GM19452 (cell line): ENCODE results near the gene CNBD2.
"Not testable (repeated sequence)": the region's sequence is repeated elsewhere in the genome, so short reads cannot be mapped to it uniquely, and the experiment has no call there.

Experiments used
- ATAC-seq: cut with Tn5 transposase; IDR thresholded peaks from one replicate; pipeline ENCODE4 v1.9.1; 2021; ENCODE audit not compliant: unreplicated experiment

The CNBD2 gene

GRCh38 chr20:35974256-35974655, 5.9 kb downstream of the CNBD2 start:
- no peak for ATAC-seq

DNA sequence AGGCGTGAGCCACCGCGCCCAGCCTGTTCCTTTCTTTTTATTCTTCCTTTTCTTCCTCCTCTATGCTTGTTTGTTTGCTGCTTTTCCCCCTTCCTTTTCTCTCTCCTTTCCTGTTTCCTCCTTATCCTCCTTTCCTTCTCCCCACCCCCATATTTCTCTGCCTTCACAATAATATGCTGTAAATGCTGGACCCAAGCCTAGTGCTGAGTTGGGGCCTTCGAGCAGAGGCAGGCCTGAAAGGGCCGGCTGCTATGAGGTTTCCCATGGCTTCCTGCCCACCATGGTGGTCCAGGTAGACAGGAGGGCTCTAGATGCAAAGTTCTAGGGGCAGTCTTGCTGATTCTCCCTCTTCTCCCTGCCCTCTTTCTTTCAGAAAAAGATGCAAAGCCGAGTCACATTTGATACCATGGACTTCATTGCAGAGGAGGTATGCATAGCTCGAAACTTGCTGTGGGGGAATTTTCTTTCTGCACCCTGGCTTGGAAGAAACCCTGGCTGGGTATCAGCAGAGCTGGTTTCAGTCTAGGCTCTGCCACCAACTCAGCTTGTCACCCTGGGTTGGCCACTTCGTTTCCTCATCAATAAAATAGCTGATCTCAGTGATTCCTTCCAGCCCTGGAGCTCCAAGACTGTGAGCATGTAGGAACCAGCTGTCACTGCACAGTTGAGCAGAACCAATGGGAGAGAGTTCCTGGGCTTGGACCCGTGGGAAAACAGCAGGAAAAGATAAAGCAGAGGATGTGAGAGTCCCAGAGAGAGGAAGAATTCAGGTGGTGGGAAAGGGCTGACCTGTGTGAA, 7.4 kb downstream of the CNBD2 start:
- ATAC-seq: no peak

- ATAC-seq: no peak
Observed at GRCh38 chr20:35978041-35978513, 9.7 kb downstream of the CNBD2 start.

GRCh38 chr20:35979544-35979943, 11.2 kb downstream of the CNBD2 start:
- no peak for ATAC-seq

- no peak for ATAC-seq
Observed at GRCh38 chr20:35981969-35982368, 13.6 kb downstream of the CNBD2 start.

- ATAC-seq: no peak
Observed at GRCh38 chr20:35984382-35984781, 16.0 kb downstream of the CNBD2 start.

DNA sequence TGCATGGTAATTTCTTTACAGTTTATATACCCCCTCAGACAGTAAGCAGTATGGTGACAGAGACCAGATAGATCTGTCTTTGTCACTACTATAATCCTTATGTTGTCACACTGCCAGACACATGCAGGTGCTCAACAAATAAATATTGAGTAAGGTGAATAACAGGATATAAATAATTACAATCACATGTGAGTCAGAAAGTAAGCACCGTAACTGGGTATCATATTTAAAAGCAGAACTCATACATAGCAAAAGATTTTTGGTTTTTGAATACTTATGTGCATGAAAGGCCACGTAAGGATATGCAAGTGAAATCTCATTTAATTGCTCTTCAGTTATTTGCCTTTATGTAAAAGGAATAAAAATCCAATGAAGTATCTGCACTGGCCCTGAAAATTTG, 17.4 kb downstream of the CNBD2 start:
- no peak for ATAC-seq

DNA sequence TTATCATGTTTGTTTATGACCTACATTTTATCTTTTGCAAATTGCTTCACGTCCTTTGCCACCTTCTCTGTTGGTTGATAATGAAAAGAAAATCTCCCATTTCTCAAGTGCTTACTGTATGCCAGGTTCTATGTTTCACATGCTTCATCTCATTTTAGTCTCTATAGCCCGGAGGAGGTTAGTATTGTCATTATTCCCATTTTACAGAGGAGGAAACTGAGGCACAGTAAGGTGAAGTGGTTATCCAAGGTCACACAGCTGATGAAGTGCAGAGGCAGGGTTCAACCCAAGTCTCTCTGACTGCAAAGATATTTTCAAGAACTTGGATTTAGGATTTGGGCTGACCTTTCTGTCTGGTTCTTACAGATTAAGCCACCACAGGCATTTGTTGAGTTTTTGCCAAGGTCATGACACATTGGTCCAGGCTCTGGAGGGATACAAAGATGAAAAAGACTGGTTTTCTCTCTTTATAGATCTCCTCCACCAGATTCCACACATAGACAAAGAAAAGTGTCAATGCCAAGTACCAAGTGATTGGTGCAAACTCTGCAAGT, 20.6 kb downstream of the CNBD2 start:
- no peak for ATAC-seq

- no peak for ATAC-seq
Observed at GRCh38 chr20:35991142-35991771, 22.9 kb downstream of the CNBD2 start.

- no peak for ATAC-seq
Observed at GRCh38 chr20:35992713-35993335, 24.4 kb downstream of the CNBD2 start.

- no peak for ATAC-seq
Observed at GRCh38 chr20:35994994-35995453, 26.6 kb downstream of the CNBD2 start.

- not testable (repeated sequence) for ATAC-seq
Observed at GRCh38 chr20:35996492-35996891, 28.1 kb downstream of the CNBD2 start.

DNA sequence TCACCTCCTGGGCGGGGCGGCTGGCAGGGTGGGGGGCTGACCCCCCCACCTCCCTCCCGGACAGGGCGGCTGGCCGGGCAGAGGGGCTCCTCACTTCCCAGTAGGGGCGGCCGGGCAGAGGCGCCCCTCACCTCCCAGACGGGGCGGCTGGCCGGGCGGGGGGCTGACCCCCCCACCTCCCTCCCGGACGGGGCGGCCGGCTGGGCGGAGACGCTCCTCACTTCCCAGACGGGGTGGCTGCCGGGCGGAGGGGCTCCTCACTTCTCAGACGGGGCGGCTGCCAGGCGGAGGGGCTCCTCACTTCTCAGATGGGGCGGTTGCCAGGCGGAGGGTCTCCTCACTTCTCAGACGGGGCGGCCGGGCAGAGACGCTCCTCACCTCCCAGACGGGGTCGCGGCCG, 32.9 kb downstream of the CNBD2 start:
- not testable (repeated sequence) for ATAC-seq

- no peak for ATAC-seq
Observed at GRCh38 chr20:36002855-36003254, 34.5 kb downstream of the CNBD2 start.

DNA sequence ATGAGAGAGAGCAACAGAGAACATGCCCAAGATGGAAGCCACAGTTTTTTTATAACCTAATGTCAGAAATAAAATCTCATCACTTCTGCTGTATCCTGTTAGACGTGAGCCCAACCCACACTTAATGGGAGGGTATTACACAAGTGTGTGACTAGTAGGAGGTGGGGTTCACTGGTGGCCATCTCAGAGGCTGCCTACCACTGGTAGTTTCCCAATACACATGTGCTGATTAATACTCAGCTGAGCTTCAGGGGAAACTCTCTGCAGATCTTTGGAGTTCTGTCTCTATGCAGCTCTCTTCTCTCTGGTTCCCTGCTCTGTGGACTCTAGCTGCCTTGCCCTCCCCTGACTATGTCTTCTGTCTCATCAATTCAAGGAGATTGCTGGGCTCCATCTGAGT, 35.7 kb downstream of the CNBD2 start:
- no peak for ATAC-seq

- ATAC-seq: no peak
Observed at GRCh38 chr20:36008461-36009035, 40.2 kb downstream of the CNBD2 start.

DNA sequence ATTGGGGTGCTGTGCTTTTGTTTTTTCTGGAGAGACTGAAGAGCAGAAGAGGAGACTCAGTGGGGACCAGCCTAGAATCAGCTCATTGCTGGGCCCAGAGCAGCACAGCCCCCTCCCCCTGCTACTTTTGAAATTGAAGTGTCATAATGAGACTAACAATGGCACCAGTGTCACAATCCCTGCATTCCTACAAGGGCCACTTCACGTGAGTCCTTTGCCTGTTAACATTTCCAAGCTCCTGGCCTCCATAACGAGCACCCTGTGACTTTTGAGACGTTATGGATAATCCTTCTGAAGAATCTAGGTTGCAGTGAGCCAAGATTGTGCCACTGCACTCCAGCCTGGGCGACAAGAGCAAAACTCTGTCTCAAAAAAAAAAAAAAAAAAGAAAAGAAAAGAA, 41.7 kb downstream of the CNBD2 start:
- no peak for ATAC-seq

GRCh38 chr20:36010825-36011224, 42.4 kb downstream of the CNBD2 start:
- ATAC-seq: no peak

- no peak for ATAC-seq
Observed at GRCh38 chr20:36015806-36016403, 47.5 kb downstream of the CNBD2 start.

DNA sequence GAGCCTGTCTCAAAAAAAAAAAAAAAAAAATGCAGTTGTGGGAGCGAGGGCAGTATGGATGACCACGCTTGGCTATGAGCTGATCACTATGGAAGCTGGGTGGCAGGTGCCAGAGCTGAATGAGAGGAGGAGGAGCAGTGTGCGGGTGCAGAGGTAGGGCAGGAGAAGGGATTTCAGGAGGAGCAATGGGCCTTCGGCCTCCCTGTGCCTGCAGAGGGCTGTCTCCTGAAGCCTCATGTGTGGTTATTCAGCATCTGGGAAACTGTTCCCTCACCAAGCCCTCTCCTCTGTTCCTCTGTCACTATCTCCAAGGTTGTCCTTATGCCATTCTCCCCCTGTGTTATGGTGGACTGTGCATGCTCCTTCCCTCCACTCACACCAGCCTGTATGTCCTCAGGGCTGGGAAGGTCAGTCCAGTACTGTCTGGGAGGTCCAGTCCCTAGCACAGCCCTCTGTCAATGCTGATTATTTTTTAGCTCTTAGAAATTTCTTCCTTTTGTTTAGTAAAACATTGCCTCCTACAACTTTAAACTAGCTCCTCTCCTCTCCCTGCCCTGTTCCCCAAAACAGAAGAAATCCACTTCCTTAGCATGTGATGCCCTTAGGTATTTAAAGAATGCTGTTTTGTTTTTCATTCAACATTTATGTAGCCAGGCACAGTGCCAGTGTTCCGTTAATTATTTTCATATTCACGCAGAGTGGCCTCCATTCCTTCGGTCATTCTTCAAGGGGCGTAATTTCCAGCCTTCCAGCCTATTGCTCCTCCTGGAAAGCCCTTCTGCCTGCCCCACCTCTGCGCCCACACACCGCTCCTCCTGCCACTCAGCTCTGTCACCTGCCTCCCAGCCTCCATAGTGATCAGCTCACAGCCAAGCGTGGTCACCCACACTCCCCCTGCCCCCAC, 48.9 kb downstream of the CNBD2 start:
- no peak for ATAC-seq
